Skeletal muscle tissue (tissue), 4 donors: Measurements from ENCODE around the gene OR51E2. TPM values are rescaled to one million over a fixed set of nuclear protein-coding genes. Genes with fewer than 3 reads are reported as not detected.
A peak's percentile ranks its signal among the peaks of the same experiment; 100 is the strongest.

Experiments
- H3K27ac ChIP-seq: one replicate; pipeline ENCODE4 v1.7.0; 2013; ENCODE audit warnings: mild to moderate bottlenecking, low read depth, low read length, inconsistent platforms
- H3K27me3 ChIP-seq, 3 donors: one replicate each; pipeline ENCODE4 v1.7.0; 2013; ENCODE audit warnings: low read length in 3 of 3; ENCODE audit not compliant: control insufficient read depth in 3 of 3, insufficient read depth in 3 of 3
- H3K36me3 ChIP-seq, 3 donors: one replicate each; pipeline ENCODE4 v1.7.0; 2013; ENCODE audit warnings: low read length in 3 of 3; ENCODE audit not compliant: control insufficient read depth in 3 of 3, insufficient read depth in 3 of 3
- H3K4me1 ChIP-seq, 3 donors: one replicate each; pipeline ENCODE4 v1.7.0; 2013; ENCODE audit warnings: low read length in 3 of 3, mild to moderate bottlenecking in 3 of 3; ENCODE audit not compliant: control insufficient read depth in 3 of 3, insufficient read depth in 3 of 3
- H3K4me3 ChIP-seq, 3 donors: one replicate each; pipeline ENCODE4 v1.7.0; 2013; ENCODE audit warnings: low read length in 3 of 3
- H3K9ac ChIP-seq, 3 donors: one replicate each; pipeline ENCODE4 v1.7.0; 2013; ENCODE audit warnings: low read length in 3 of 3, mild to moderate bottlenecking in 3 of 3, moderate library complexity in 2 of 3, low read depth in 1 of 3
- H3K9me3 ChIP-seq, 3 donors: one replicate each; pipeline ENCODE4 v1.7.0; 2013; ENCODE audit warnings: low read length in 3 of 3; ENCODE audit not compliant: control insufficient read depth in 3 of 3
- total RNA-seq: library from RNA; depleted of rRNA; stranded (reverse); fragments of >200 nt; gene quantifications from one replicate; pipeline ENCODE4 v1.2.3, GENCODE V29; 2014
- donor health status: Osteomylitis.

OR51E2 gene
- total RNA-seq, 1 donor from 2014 or later: 0.52 TPM

DNA sequence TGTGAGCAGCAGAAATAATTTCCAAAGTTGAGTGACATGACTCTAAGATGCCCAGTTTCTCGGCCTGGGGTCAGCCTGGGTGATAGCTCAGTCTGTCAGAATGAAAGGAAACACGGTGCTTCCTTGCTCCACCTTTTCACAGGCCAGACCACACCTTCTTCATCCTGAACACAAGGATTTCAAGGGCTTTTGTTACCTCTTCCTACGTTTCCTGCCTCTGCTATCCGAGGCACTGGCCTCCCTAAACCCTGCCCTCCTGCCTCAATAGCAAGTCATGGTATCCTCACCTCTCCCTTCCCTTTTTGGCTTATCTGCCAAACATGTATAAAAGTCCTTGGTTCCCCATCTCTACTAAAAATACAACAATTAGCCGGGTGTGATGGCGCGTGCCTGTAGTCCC is 55.6 kb downstream of the OR51E2 start:
- Histone ChIP-seq H3K4me3 (no peak overlapping the region), H3K9ac (no peak overlapping the region), H3K9me3 (no peaks in the 10 kb centered on the region), H3K27ac (no peak overlapping the region), H3K27me3 (no peaks in the 10 kb centered on the region), H3K4me1 (peaks cover 20 to 29% (median 26%) of the 10 kb centered on the region in 3 donors), H3K36me3 (no peaks in the 10 kb centered on the region)

- Histone ChIP-seq H3K9ac (no peak overlapping the region), H3K4me1 (peaks cover 18 to 26% (median 23%) of the 10 kb centered on the region in 3 donors), H3K27me3 (no peaks in the 10 kb centered on the region), H3K27ac (no peak overlapping the region), H3K36me3 (no peaks in the 10 kb centered on the region), H3K4me3 (no peak overlapping the region), H3K9me3 (no peaks in the 10 kb centered on the region)
These were observed 56.2 kb downstream of the OR51E2 start for GRCh38 chr11:4641501-4641900.

DNA sequence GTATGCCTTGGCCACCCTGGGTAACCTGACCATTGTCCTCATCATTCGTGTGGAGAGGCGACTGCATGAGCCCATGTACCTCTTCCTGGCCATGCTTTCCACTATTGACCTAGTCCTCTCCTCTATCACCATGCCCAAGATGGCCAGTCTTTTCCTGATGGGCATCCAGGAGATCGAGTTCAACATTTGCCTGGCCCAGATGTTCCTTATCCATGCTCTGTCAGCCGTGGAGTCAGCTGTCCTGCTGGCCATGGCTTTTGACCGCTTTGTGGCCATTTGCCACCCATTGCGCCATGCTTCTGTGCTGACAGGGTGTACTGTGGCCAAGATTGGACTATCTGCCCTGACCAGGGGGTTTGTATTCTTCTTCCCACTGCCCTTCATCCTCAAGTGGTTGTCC is 57.7 kb downstream of the OR51E2 start:
- no peaks in the 10 kb centered on the region for H3K36me3 ChIP-seq
- no peak overlapping the region for H3K4me3 ChIP-seq
- H3K27me3 ChIP-seq: no peaks in the 10 kb centered on the region
- no peak overlapping the region for H3K27ac ChIP-seq
- H3K9me3 ChIP-seq: no peaks in the 10 kb centered on the region
- peaks cover 7 to 12% (median 8%) of the 10 kb centered on the region in 3 donors for H3K4me1 ChIP-seq
- H3K9ac ChIP-seq: no peak overlapping the region

DNA sequence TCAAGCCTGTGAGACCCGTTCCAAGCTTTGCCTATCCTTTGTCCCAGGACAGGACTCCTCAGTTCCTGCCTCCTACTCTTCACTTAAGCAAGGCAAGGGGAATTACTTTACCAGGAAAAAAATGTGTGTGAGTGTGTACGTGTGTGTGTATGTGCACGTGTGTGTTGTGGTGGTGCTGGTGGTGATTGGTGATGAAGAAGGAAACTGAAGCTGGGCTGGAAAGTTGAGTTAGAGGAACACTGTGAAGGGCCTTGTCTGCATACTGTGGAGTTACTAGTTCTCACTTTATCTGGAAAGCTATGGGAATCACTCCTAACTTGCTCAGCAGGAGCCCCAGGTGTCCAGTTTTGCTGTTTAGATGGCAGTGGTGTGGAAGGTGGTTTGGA is 60.0 kb downstream of the OR51E2 start:
- H3K4me1 ChIP-seq: peaks cover 0 to 5% (median 5%) of the 10 kb centered on the region in 3 donors
- no peak overlapping the region for H3K27ac ChIP-seq
- H3K9me3 ChIP-seq: no peaks in the 10 kb centered on the region
- H3K27me3 ChIP-seq: no peaks in the 10 kb centered on the region
- no peak overlapping the region for H3K9ac ChIP-seq
- peak overlapping the region in 1 of 3 donors; percentile 68 for H3K4me3 ChIP-seq
- no peaks in the 10 kb centered on the region for H3K36me3 ChIP-seq

DNA sequence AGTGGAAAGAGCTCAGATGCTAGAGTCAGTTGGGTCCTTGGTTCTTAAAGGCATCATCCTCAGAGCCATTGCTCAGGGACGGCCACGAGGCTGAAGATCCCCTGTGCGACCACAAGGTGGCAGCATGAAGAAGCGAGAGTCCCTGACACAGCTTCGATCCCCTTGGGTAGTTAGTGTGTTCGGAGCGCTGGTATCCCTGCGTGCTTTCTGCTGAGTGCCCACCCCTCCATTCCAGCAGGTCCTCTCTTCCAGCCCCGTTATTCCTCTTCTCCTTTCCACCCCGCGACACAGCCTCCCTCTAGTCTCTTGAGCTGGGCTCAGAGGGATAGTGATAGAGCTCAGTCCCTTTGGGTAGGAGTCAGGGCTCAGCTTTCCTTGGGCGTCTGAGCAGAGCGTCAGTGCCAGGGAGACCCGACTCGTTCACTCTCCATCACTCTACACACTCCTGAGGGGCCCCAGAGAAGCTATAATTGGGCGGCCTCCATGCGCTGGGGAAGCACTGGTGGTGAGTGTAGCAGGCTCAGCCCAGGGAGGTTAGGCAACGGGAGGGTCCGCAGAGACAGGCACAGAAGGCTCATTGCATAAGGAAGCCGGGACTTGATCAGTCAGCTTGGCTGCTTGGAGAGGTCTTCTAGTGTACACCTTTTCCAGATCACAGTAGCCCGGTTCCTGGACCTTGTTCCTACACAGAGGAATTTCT is 60.5 kb downstream of the OR51E2 start, which contains the start of gene OR51D1:
Gene OR51D1, plus strand, starts transcription at position 516 of the 700 bp plus-strand sequence. CDS start 2,314 bp downstream, outside the sequence.
- peaks cover 0 to 5% (median 3%) of the 10 kb centered on the region in 3 donors for H3K4me1 ChIP-seq
- no peaks in the 10 kb centered on the region for H3K27me3 ChIP-seq
- no peaks in the 10 kb centered on the region for H3K36me3 ChIP-seq
- H3K9me3 ChIP-seq: no peaks in the 10 kb centered on the region
- H3K4me3 ChIP-seq: peak within 1 kb of the TSS; percentile 48 to 73 (median 68)
- H3K9ac ChIP-seq: peak within 1 kb of the TSS in 2 of 3 donors; percentile 44 to 47
- H3K27ac ChIP-seq: no peak within 1 kb of the TSS

GRCh38 chr11:4636136-4636535 is 61.5 kb downstream of the OR51E2 start:
- Histone ChIP-seq H3K36me3 (no peaks in the 10 kb centered on the region), H3K27me3 (no peaks in the 10 kb centered on the region), H3K9ac (no peak overlapping the region), H3K4me1 (peaks cover 0 to 5% (median 0%) of the 10 kb centered on the region in 3 donors), H3K4me3 (no peak overlapping the region), H3K27ac (no peak overlapping the region), H3K9me3 (no peaks in the 10 kb centered on the region)

Other genes starting within 250 kb of the OR51E2 start
- gene OR52K2, start 248.6 kb downstream of the OR51E2 start, total RNA-seq: not detected
- not detected for gene OR52K1, start 215.2 kb downstream of the OR51E2 start, total RNA-seq
- not detected for gene OR52M1, start 152.7 kb downstream of the OR51E2 start, total RNA-seq
- gene OR52I2, start 116.1 kb downstream of the OR51E2 start, total RNA-seq: not detected
- gene OR52I1, start 103.8 kb downstream of the OR51E2 start, total RNA-seq: not detected
- gene TRIM68, start 89.6 kb downstream of the OR51E2 start, total RNA-seq: 6.8 TPM
- gene OR51D1, start 60.4 kb downstream of the OR51E2 start, total RNA-seq: not detected
- gene OR51E1, start 53.9 kb downstream of the OR51E2 start, total RNA-seq: 4.2 TPM
- gene MMP26, start 6.9 kb upstream of the OR51E2 start, total RNA-seq: not detected
- gene OR51F1, start 72.1 kb upstream of the OR51E2 start, total RNA-seq: not detected
- not detected for gene OR52R1, start 106.5 kb upstream of the OR51E2 start, total RNA-seq
- not detected for gene OR51F2, start 123.5 kb upstream of the OR51E2 start, total RNA-seq
- not detected for gene OR51S1, start 151.4 kb upstream of the OR51E2 start, total RNA-seq
- not detected for gene OR51T1, start 184.0 kb upstream of the OR51E2 start, total RNA-seq
- gene OR51A7, start 205.9 kb upstream of the OR51E2 start, total RNA-seq: not detected
- gene OR51G2, start 221.5 kb upstream of the OR51E2 start, total RNA-seq: not detected
- not detected for gene OR51G1, start 226.5 kb upstream of the OR51E2 start, total RNA-seq
- not detected for gene OR51A4, start 249.8 kb upstream of the OR51E2 start, total RNA-seq